Right lobe of liver (tissue), 6 donors: ENCODE results near the gene NT5E. TPM values are rescaled to one million over a fixed set of nuclear protein-coding genes. Genes with fewer than 3 reads are reported as not detected.

Source experiments
- ATAC-seq, 4 donors: fragments of 200-7000 bp; cut with Tn5 transposase; one replicate each; pipeline ENCODE4 v1.9.1; 2020; ENCODE audit warnings: mild to moderate bottlenecking in 4 of 4, moderate library complexity in 4 of 4
- DNase-seq, 3 donors: peaks; one replicate each; pipeline ENCODE4 v3.0.0-alpha.2; 2020
- H3K27ac ChIP-seq, 3 donors: fragments of 200-600 bp; one replicate each; pipeline ENCODE4 v1.8.0; 2022
- H3K27me3 ChIP-seq, 2 donors: fragments of 200-600 bp; one replicate each; pipeline ENCODE4 v1.8.0; 2022
- H3K36me3 ChIP-seq, 4 donors: fragments of 200-600 bp; sonication (generic) in 1 of 4; one replicate each; pipeline versions ENCODE4 v1.5.1 to v1.8.0; 2017 to 2022; ENCODE audit warnings: control low read depth in 1 of 4
- H3K4me1 ChIP-seq, 4 donors: fragments of 200-600 bp; sonication (generic) in 1 of 4; one replicate each; pipeline versions ENCODE4 v1.5.1 to v1.8.0; 2017 to 2022; ENCODE audit warnings: control low read depth in 1 of 4
- H3K4me3 ChIP-seq, 3 donors: fragments of 200-600 bp; one replicate each; pipeline ENCODE4 v1.8.0; 2022
- H3K9me3 ChIP-seq, 4 donors: fragments of 200-600 bp; sonication (generic) in 1 of 4; one replicate each; pipeline versions ENCODE4 v1.5.1 to v1.8.0; 2017 to 2022; ENCODE audit warnings: control low read depth in 1 of 4
- CTCF ChIP-seq, 4 donors: fragments of 200-600 bp in 3 of 4; fragments of 450-650 bp in 1 of 4; IDR thresholded peaks; one replicate each; pipeline versions ENCODE4 v1.5.1 to v1.8.0; 2016 to 2022; ENCODE audit warnings: antibody characterized with exemption in 4 of 4, mild to moderate bottlenecking in 2 of 4
- POLR2A ChIP-seq: fragments of 450-650 bp; IDR thresholded peaks from one replicate; pipeline ENCODE4 v1.6.1; 2017; ENCODE audit warnings: antibody characterized with exemption, mild to moderate bottlenecking
- WGBS: methylation state at CpG from one replicate; pipeline ENCODE4 v1.1.6; 2018; ENCODE audit warnings: low coverage, low lambda C conversion rate; ENCODE audit not compliant: insufficient coverage; ENCODE audit errors: missing lambda C conversion rate; 5-methylcytosine and 5-hydroxymethylcytosine counted together
- intact Hi-C, 2 donors: fragments of 100-400 bp; cut with DNase I; formaldehyde crosslinking; loops; one replicate each; pipeline versions ENCODE4 v1.11.2 to v1.14.1; 2022
- total RNA-seq, 6 experiments: library from RNA; depleted of rRNA in 2 of 6; stranded (reverse); fragments of >200 nt in 2 of 6; fragmentation: NEBNext Ultra II Directional in 3 of 6; extraction: Animal tissue kit (Norgen Biotek cat#: 25700) in 3 of 6; gene quantifications; one replicate each; pipeline versions ENCODE4 v1.1.0 to v1.2.4, GENCODE V29; 2016 to 2023
- donor health status: DM: no; HTN: yes; CAD: no.
- donor health status: DM: no; HTN: no; CAD: no.
- donor health status: DM: no; HTN: no; CAD: no.
- donor health status: DM: no; HTN: yes; CAD: no.
- donor health status: DM: no; HTN: yes; CAD: no.

The NT5E gene
- total RNA-seq, 6 experiments from 2014 or later, result 19.3 to 31.8 (median 25.8) TPM

GRCh38 chr6:85463621-85464259 lies 13.9 kb downstream of the NT5E start:
- Histone ChIP-seq H3K4me3 (no peak overlapping the region), H3K36me3 (peaks cover 0 to 11% (median 4%) of the 10 kb centered on the region in 4 donors), H3K9me3 (no peaks in the 10 kb centered on the region), H3K27me3 (no peaks in the 10 kb centered on the region), H3K27ac (peak overlapping the region in 1 of 3 donors; percentile 12), H3K4me1 (peaks cover 0 to 47% (median 12%) of the 10 kb centered on the region in 4 donors)
- no peak for TF ChIP-seq POLR2A
- TF ChIP-seq CTCF (IDR thresholded peaks at IDR 0.05), result no peak
- ATAC-seq, result peak in 2 of 4 donors; percentile 8 to 24
- DNase-seq, result no peak
- WGBS, result 55% methylated on average over 4 of the region's 4 CpGs
- intact Hi-C loops, result loop anchor here in 1 of 2 donors (10.0 kb wide), 1 partner anchor 59 kb away; no protein-coding TSS in a partner anchor

- intact Hi-C loops, result loop anchor here in 1 of 2 donors (10.0 kb wide), 1 partner anchor 59 kb away; no protein-coding TSS in a partner anchor
- H3K27me3 ChIP-seq, result no peaks in the 10 kb centered on the region
- H3K4me1 ChIP-seq, result peaks cover 0 to 42% (median 12%) of the 10 kb centered on the region in 4 donors
- DNase-seq (no peak), ATAC-seq (peak; percentile 18 to 54 (median 34))
- no peaks in the 10 kb centered on the region for H3K9me3 ChIP-seq
- no peak overlapping the region for H3K4me3 ChIP-seq
- peaks cover 0 to 11% (median 4%) of the 10 kb centered on the region in 4 donors for H3K36me3 ChIP-seq
- no peak for TF ChIP-seq CTCF (IDR thresholded peaks at IDR 0.05)
- TF ChIP-seq POLR2A, result no peak
- 37% methylated on average over 4 of the region's 4 CpGs for WGBS
- H3K27ac ChIP-seq, result peak overlapping the region in 2 of 3 donors; percentile 11 to 12
Observed at GRCh38 chr6:85464260-85464644, 14.4 kb downstream of the NT5E start.

- Histone ChIP-seq H3K36me3 (peaks cover 0 to 11% (median 4%) of the 10 kb centered on the region in 4 donors), H3K27me3 (no peaks in the 10 kb centered on the region), H3K4me1 (peaks cover 0 to 37% (median 12%) of the 10 kb centered on the region in 4 donors), H3K4me3 (no peak overlapping the region), H3K27ac (peak overlapping the region in 1 of 3 donors; percentile 11), H3K9me3 (no peaks in the 10 kb centered on the region)
- ATAC-seq (peak in 2 of 4 donors; percentile 16 to 38), DNase-seq (no peak)
- no peak for TF ChIP-seq CTCF (IDR thresholded peaks at IDR 0.05)
- no peak for TF ChIP-seq POLR2A
- intact Hi-C loops, result loop anchor here in 1 of 2 donors (10.0 kb wide), 1 partner anchor 60 kb away; no protein-coding TSS in a partner anchor
- 62% methylated on average over 4 of the region's 4 CpGs for WGBS
Observed at GRCh38 chr6:85464722-85465150, 14.9 kb downstream of the NT5E start.

- intact Hi-C loops, result loop anchor here in 1 of 2 donors (10.0 kb wide), 1 partner anchor 61 kb away; no protein-coding TSS in a partner anchor
- TF ChIP-seq POLR2A (no peak), CTCF (IDR thresholded peaks at IDR 0.05) (no peak)
Observed at GRCh38 chr6:85465762-85466161, 15.9 kb downstream of the NT5E start.

More at GRCh38 chr6:85465762-85466161, 15.9 kb downstream of the NT5E start:
- H3K36me3 ChIP-seq, result peaks cover 0 to 11% (median 4%) of the 10 kb centered on the region in 4 donors
- no peak for DNase-seq
- no peak for ATAC-seq
- no peaks in the 10 kb centered on the region for H3K27me3 ChIP-seq
- H3K4me1 ChIP-seq, result peaks cover 0 to 27% (median 12%) of the 10 kb centered on the region in 4 donors
- H3K27ac ChIP-seq, result no peak overlapping the region
- H3K9me3 ChIP-seq, result no peaks in the 10 kb centered on the region
- WGBS, result 6% methylated on average over 2 of the region's 2 CpGs
- no peak overlapping the region for H3K4me3 ChIP-seq
